Measurements from ENCODE around the gene VAV1.
"Not testable (repeated sequence)": the region's sequence is repeated elsewhere in the genome, so short reads cannot be mapped to it uniquely, and the experiment has no call there.

The VAV1 gene

DNA sequence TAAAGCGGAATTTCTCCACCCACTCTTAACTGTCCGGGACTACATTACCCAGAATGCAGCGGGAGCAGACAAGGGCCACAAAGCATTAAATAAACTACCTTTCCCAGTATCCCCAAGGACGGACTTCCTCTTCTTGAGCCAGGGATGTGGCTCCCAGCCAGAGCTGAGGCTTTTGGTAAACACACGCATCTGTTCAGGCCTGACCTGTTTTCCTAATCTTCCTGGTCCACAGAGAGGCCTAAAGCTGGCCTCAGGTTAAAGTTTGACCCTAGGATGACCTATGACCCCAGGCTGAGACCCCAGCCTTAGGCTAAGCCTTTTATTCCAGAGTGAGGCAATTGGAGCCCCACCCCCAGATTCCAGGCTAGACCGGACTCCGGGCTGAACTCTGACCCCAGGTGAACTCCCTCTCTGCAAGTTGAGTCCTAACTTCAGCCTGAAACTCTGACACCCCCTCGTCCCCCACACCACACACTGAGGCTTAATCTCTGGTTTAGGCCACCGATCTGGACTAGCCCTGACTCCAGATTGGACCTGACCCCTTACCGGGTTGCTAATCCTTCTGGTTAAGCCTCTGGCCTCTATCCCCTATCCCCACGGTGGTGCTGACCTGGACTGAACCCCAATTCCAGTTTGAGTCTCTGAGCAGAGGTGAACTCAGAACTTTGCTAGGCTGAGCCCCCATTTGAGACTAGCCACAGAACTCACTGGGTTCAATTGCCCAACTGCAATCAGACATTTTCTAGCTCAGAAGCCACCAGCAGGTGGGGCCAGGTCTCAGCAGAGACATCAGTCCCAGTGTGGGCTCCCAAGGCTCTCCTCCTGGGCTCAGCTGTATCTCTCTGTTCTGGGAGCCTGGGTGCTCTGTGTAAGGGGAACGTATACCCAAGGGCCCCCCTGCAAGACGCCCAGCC lies 34.4 kb upstream of the VAV1 start:
- DNase-seq (ENCODE audit: low spot score): peak; percentile 75

DNA sequence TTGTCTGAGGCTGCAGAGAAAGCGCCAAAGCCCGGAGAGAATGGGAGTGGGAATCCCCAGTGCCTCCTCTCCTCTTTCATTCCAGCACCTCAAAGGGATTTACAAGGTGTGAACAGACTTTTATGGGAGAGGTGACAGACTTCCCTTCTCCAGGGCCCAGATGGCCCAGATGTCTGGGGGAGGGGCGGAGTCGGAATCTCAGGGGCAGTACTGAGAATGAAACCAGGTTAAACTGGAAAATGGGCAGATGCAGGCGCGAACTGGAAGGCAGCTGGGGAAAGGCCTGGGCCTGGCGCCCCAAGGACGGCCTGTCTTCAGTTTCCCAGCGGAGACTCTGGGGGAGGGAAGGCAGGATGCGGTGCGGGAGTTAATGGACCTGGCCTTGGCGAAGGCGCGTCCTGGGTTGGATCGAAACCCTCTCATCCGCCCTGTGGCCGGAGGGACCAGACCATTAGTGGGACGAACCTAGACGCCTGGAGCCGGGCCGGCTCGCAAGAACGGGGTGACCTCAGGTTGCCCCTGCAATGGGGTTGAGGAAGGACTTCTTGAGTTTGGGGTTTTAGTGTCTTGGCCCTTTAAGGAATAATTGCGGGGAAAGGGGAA lies 33.6 kb upstream of the VAV1 start:
- no peak for DNase-seq (ENCODE audit: low spot score)

DNA sequence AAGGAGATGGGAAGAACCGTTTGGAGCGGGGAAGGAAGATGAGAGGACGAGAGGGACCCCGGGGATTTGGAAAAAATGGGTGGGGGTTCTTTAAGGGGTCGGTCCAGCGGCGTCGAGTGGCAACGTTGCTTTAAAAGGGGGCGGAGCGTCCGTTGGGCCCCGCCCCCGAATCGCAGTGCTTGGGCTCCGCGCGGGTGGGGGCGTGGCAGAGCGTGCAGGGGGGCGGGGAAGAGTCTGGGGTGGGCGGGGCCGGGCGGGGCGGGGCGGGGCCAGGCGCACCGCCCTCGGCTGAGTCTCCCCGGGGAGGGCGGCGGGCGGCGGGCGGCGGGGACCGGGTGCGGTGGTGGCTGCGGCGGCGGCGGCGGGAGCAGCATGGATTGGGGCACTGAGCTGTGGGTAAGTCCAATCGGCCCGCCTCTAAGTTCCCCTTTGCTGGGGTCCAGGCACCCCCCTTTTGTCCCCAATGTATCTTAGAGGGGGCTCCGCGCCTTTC lies 33.1 kb upstream of the VAV1 start, which contains the start of gene TRIP10:
Gene TRIP10, plus strand, starts transcription at position 291 of the 493 bp plus-strand sequence. Its CDS starts 82 bp downstream, at position 373.
- peak; percentile 93 for DNase-seq (ENCODE audit: low spot score)

DNA sequence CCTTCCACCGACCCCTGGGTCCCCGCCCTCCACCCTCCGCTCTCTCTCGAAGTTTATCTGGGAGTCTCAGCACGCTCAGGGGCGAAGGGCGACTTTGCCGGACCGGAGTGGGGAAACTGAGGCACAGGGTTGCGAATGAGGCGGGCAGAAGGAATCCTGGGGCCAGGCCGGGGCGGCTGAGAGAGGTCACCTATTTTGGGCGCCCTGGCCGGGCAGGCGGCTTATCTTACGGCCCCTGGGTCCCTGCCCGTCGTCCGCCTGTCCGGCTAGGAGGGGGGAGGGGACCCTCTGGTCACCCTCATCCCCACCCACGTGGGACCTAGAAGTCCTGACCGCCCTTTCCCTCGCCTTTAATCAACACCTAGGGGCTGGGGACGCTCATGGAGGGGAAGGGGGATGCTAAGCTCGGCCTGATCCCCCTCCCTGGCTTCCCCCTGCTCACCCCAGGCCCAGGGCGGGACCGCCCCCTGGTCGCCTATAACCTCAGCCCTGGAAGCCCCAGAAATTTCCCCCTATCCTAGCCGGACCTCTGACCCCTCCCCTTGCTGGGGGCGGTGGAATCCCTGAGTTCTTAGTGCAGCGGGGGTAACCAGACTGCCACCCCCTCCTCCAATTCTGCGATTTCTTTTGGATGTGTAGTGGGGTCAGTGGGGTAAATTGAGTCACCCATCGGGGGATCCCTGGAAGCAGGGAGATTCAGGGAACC lies 32.5 kb upstream of the VAV1 start:
- no peak for DNase-seq (ENCODE audit: low spot score)

DNA sequence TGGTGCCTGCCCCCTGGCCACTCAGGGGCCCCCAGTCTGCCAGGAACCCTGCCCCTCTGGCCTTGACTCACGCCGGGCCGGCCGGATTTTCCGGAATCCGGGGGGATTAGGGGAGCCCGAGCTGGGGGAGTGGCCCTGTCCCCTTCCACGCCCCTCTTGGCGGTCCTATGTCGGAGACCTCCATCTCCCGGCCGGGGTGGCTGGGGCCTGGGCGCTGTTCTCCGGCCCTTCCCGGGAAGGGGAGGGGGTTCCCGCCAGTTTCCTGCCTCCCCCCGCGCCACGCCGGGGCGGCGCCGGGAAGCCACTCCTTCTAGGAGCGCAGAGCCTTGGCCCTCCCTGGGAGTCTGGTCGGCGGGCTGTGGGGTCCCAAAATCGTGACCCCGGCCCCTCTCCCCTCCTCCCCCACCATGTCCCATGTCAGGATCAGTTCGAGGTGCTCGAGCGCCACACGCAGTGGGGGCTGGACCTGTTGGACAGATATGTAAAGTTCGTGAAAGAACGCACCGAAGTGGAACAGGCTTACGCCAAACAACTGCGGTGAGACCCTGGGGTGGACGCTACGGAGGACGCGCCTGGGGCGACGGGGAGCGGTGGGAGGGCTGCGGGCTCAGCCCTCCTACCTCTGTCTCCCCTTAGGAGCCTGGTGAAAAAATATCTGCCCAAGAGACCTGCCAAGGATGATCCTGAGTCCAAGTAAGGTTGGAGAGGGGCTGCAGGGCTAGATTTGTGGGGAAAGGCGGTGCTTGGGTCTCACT lies 31.7 kb upstream of the VAV1 start:
- peak; percentile 54 for DNase-seq (ENCODE audit: low spot score)

DNA sequence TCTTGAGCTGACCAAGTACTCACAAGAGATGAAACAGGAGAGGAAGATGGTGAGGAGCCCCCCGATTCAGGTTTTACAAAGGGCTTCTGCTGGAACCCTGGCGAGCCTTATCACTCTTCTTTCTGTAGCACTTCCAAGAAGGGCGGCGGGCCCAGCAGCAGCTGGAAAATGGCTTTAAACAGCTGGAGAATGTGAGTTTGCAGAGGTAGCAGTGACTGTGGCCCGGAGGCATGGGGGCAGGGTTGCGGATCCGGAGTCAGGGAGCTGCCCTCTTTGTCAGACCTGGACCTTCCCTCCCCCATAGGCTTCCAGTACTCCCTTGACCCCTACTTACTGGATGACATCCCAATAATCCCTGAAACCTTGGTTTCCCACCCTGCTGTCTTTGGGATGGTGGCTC lies 29.4 kb upstream of the VAV1 start:
- no peak for DNase-seq (ENCODE audit: low spot score)

DNA sequence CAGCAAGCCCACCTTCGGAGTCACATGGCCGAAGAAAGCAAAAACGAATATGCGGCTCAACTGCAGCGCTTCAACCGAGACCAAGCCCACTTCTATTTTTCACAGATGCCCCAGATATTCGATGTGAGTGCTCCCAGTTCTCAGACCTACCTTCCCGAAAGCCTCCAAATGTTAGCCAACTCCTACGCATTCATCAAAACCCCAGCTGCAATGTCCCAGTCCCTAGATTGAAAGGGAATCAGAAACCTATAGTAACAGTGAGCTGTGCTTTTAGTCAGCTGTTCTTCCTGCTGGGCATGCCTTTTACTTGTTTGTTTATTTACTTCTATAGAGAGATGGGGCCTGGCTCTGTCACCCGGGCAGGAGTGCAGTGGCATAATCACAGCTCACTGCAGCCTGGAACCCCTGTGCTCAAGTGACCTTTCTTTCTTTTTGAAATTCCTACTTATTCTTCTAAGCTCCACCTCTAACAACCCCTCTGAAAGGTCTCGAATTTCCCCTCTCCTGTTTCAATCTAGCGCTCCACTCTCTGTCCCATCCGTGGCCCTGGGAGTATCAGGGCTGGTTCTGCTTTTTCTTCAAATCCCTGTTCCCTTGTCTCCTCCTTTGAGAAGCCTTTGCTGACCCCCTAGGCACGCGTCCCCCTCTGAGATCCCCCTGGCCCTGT lies 28.7 kb upstream of the VAV1 start:
- no peak for DNase-seq (ENCODE audit: low spot score)

DNA sequence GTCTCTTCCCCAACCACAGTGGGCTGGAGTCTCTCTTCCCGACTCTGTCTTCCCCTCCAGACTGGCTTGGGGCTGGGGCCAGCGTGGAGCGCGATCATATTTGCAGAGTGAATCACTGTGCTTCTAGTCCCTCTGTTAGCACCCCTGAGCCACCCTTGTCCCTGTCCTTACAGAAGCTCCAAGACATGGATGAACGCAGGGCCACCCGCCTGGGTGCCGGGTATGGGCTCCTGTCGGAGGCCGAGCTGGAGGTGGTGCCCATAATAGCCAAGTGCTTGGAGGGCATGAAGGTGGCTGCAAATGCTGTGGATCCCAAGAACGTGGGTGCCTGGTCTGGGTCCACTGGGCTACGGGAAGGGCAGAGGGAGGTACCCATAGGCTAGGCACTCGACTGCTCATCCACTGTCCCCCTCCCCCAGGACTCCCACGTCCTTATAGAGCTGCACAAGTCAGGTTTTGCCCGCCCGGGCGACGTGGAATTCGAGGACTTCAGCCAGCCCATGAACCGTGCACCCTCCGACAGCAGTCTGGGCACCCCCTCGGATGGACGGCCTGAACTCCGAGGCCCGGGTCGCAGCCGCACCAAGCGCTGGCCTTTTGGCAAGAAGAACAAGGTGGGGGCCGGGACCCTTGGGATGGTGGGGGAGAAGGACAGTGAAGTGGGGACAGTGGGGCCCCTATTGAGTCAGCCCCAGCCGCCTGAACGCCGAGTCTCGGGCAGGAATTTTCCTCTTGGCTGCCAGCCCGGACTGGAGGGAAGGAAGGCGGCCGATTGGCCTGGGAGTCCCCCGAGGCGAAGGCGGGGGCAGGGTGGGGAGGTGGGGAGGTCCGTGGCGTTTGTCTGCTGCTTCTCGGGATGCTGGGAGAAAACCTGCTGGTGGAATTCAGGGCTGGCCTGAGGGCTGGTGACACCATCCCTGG lies 27.9 kb upstream of the VAV1 start:
- no peak for DNase-seq (ENCODE audit: low spot score)

DNA sequence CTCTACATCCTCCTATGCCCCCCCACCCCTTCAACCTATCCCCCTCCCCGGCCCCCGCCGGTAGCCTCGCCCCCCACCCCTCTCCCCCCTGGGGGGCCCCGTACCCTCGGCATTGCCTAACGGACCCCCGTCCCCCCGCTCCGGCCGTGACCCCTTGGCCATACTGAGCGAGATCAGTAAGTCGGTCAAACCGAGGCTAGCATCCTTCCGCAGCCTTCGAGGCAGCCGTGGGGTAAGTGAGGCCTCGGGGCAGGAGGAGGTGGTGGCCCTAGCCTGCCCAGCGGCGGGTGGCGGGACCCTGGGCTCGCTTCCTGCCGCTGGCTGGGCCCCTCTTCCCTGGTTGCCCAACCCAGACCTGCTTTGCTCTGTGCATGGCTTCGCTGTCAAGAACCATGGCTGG lies 26.5 kb upstream of the VAV1 start:
- DNase-seq (ENCODE audit: low spot score): no peak

DNA sequence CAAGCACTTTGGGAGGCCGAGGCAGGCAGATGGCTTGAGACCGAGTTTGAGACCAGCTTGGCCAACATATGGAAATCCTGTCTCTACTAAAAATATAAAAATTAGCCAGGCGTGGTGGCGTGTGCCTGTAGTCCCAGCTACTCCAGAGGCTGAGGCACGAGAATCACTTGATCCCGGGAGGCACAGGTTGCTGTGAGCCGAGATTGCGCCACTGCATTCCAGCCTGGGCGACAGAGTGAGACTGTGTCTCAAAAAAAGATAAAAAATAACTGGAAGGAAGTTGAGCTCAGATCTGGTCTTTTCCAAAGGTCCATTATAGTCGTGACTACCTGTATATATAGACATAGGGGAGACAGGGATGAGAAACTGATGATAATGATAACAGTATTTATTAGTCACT lies 24.0 kb upstream of the VAV1 start:
- not testable (repeated sequence) for DNase-seq (ENCODE audit: low spot score)

DNA sequence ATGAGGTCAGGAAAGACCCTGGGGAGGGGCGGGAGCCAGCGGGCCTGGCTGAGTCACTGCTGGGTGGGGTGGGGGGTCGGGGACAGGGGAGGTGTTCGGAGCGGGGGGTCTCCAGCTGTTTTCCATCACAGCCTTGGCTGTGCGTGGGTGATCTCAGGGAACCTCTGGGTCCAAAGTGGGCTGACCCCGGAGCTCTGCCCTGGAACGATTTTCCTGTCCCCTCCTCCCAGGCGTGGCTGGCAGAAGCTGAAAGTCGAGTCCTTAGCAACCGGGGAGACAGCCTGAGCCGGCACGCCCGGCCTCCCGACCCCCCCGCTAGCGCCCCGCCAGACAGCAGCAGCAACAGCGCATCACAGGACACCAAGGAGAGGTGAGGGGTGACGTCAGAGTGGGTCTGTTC lies 22.4 kb upstream of the VAV1 start:
- no peak for DNase-seq (ENCODE audit: low spot score)

DNA sequence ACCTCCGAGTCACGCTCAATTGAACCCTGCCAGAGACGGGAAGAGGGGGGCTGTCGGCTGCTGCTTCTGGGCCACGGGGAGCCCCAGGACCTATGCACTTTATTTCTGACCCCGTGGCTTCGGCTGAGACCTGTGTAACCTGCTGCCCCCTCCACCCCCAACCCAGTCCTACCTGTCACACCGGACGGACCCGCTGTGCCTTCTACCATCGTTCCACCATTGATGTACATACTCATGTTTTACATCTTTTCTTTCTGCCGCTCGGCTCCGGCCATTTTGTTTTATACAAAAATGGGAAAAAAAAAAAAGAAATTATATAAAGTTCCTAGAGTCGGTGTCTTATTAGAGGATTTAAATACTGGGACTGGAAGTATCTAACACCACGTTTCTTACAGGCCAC lies 21.3 kb upstream of the VAV1 start:
- DNase-seq (ENCODE audit: low spot score): no peak

DNA sequence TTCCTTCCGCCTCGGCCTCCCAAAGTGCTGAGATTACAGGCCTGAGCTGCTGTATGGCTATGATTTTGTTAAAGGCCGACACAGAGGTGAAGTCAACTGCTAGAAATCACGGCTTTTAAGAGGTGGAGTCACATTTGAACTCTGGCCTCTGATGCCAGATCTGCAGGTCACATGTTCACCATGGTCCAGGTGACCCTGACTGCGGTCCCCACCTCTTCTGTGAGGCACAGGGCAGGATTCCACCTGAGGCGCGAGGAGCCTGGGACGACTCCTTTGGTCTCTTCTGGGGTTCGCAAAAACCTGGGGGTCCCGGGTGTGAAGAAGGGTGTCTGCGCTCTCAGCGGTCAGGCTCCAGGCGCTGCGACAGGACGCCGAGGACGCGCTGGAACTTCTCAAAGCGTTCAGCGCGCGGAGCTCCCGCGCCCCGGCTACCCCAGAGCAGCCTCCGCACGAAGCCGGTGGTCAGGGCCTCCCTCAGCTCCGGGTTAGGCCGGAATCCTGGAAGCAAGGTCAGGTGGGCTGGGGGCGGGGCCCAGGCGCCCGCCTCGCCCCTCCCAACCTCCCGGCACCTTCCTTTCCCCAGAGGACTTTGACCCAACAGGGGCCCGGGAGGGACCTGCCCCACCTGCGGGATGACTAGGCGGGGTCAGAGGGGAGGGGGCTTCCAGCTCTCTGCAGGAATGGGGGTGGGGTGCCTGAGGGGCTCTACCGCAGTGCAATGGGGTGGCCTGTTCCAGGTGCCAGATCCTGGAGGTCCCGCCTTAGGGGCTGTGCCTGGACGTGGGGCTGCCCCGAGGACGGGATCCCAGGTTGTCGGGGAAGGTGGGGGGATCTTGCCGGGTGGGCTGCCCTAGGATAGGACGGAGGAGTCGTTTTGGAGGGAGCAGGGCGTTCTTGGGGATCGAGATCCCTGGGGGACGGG lies 20.0 kb upstream of the VAV1 start:
- no peak for DNase-seq (ENCODE audit: low spot score)

DNA sequence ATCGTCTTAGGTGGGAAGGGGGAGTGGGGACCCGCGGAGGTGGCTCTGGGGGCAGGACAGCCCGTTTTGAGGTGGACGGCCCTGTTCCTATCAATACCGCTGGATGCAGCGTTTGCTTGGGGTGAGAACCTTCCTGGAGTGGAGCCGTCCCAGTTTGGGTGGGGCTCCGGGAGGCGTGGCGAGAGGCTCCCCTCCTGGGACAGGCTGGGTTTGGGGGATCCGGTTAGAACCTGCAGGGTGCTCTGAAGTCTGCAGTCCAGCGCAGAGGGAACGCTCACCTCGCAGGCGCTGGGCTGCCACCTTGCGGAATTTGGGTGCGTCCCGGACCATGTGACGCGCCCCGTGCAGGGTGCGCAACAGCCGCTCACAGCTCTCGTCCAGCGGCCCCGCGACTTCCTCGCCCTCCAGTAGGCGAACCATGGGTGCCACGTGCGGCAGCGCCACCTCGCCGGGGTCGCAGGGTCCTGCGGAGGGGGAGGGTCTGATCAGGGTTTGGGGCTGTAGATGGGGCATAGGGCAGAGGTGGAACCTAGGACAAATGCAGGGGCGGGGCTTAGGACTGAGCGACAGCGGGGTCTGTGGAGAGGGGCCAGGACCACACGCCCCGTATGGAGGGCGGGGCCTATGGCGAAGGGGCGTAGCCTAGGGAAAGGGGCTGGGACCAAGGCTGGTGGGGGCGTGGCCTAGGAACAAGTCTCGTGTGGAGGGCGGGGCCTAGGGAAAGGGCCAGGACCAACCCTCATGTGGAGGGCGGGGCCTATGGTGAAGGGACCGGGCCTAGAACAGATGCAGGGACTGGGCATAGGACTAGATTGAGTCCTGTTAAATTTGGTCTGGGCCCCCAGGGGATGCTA lies 19.1 kb upstream of the VAV1 start:
- peak; percentile 91 for DNase-seq (ENCODE audit: low spot score)

DNA sequence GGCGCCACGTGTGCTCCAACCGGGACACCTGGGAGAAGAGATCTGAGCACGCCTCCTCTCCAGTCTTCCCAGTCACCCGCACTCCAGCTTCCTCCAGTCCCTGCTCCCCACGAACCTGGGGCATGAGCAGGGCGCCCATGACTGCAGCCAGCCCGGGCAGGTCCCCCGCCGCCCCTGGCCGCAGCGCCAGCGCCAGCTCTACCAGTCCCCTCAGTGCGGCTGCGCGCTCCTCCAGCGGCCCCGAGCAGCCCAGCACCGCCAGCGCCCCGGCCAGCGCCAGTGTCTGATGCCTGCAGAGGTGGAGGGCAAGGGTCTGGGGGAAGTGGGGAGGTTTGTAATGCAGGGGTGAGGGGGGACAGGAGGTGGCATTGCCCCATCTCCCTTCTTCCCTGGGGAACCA lies 18.4 kb upstream of the VAV1 start:
- no peak for DNase-seq (ENCODE audit: low spot score)

DNA sequence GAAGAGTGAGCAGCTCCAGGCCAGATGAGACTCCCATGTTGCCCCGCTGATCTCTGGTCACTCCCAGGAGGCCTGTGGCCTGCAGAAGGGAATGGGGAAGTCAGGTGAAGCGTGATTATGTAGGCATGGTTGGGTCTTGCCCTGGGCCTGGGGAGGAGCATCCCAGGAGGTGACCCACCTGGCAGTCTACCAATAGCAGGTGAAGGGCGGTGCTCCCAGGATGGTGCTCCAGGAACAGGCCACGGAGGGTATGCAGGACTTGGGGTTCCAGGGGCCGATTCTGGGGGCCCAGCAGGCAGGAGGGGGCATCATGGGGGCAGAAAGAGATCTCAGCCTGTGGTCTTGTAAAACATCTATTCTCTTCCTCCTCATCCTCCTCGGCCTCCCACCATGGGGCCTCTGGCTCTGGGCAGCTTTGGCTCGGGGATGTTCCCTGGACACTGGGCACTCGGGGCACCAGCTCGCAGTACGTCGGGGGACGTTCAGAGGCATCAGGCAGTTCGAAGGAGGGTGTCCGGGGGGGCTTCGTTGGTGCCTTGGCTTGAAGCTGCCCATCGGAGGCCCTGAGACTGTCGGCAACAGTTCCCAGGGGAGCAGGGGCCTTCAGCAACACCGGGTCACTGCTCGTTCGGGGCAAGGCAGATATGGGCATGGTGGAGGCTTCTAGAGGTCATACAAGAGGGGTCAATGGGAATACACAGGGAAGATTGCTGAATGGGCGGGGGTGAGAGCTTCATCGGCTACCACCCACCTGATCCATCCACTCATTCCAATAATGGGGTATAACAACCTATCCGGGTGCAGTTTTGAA lies 17.6 kb upstream of the VAV1 start:
- DNase-seq (ENCODE audit: low spot score): no peak

DNA sequence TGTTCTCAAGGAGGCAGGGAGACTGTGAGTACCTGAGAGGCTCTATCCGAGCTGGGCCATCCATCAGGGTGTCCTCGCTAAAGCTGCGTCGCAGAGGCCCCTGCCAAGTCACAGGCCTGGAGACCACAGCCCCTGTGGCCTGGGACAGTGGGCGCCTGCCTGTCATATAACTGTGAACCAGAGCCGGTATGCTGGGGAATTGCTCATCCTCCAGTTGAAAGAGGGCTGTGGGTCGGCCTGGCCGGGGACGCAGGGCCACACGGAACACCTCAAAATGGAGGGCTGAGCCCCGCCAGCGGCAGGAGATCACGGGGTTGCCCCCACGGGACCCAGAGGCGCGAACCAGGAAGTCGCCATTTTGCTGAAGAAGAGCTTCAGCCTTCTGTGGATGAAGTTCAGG lies 11.9 kb upstream of the VAV1 start:
- DNase-seq (ENCODE audit: low spot score): no peak

Data from germinal center (tissue), 1 donor.